ENCODE results near the gene ADGRF4. TPM values are rescaled to one million over a fixed set of nuclear protein-coding genes. Genes with fewer than 3 reads are reported as not detected.

ADGRF4 gene
- total RNA-seq, 1 donor from 2014 or later: not detected

GRCh38 chr6:47713200-47713599 lies 14.8 kb downstream of the ADGRF4 start:
- H3K27ac Mint-ChIP-seq (ENCODE audit: unreplicated experiment): no peak overlapping the region
- DNase-seq (ENCODE audit: low read depth, low spot score): no peak
- H3K9me3 Mint-ChIP-seq: no peaks in the 10 kb centered on the region
- no peaks in the 10 kb centered on the region for H3K4me1 Mint-ChIP-seq
- TF ChIP-seq CTCF (conservative IDR thresholded peaks at IDR 0.05): no peak
- H3K4me3 Mint-ChIP-seq: no peak overlapping the region
- no peaks in the 10 kb centered on the region for H3K36me3 Mint-ChIP-seq (ENCODE audit: low read depth)
- no peaks in the 10 kb centered on the region for H3K27me3 Mint-ChIP-seq (ENCODE audit: low read depth)

GRCh38 chr6:47714802-47715201 lies 16.4 kb downstream of the ADGRF4 start:
- Mint-ChIP-seq H3K36me3 (ENCODE audit: low read depth) (no peaks in the 10 kb centered on the region), H3K27ac (ENCODE audit: unreplicated experiment) (no peak overlapping the region), H3K4me3 (no peak overlapping the region), H3K27me3 (ENCODE audit: low read depth) (no peaks in the 10 kb centered on the region), H3K9me3 (peaks cover 4% of the 10 kb centered on the region), H3K4me1 (no peaks in the 10 kb centered on the region)
- no peak for DNase-seq (ENCODE audit: low read depth, low spot score)
- TF ChIP-seq CTCF (conservative IDR thresholded peaks at IDR 0.05): no peak

GRCh38 chr6:47715782-47716181 lies 17.4 kb downstream of the ADGRF4 start:
- no peak for DNase-seq (ENCODE audit: low read depth, low spot score)
- Mint-ChIP-seq H3K9me3 (peaks cover 8% of the 10 kb centered on the region), H3K27me3 (ENCODE audit: low read depth) (no peaks in the 10 kb centered on the region), H3K4me3 (no peak overlapping the region), H3K36me3 (ENCODE audit: low read depth) (no peaks in the 10 kb centered on the region), H3K27ac (ENCODE audit: unreplicated experiment) (no peak overlapping the region), H3K4me1 (no peaks in the 10 kb centered on the region)
- no peak for TF ChIP-seq CTCF (conservative IDR thresholded peaks at IDR 0.05)

- no peak overlapping the region for H3K4me3 Mint-ChIP-seq
- no peaks in the 10 kb centered on the region for H3K4me1 Mint-ChIP-seq
These were observed 17.8 kb downstream of the ADGRF4 start for GRCh38 chr6:47716207-47716606.

GRCh38 chr6:47718571-47718970 lies 20.2 kb downstream of the ADGRF4 start:
- TF ChIP-seq CTCF (conservative IDR thresholded peaks at IDR 0.05): no peak
- Mint-ChIP-seq H3K27ac (ENCODE audit: unreplicated experiment) (no peak overlapping the region), H3K4me1 (no peaks in the 10 kb centered on the region), H3K9me3 (peaks cover 8% of the 10 kb centered on the region), H3K27me3 (ENCODE audit: low read depth) (no peaks in the 10 kb centered on the region), H3K36me3 (ENCODE audit: low read depth) (no peaks in the 10 kb centered on the region), H3K4me3 (no peak overlapping the region)
- no peak for DNase-seq (ENCODE audit: low read depth, low spot score)

More at GRCh38 chr6:47716207-47716606, 17.8 kb downstream of the ADGRF4 start:
- TF ChIP-seq CTCF (conservative IDR thresholded peaks at IDR 0.05): no peak
- Mint-ChIP-seq H3K9me3 (peaks cover 8% of the 10 kb centered on the region), H3K27me3 (ENCODE audit: low read depth) (no peaks in the 10 kb centered on the region), H3K36me3 (ENCODE audit: low read depth) (no peaks in the 10 kb centered on the region), H3K27ac (ENCODE audit: unreplicated experiment) (no peak overlapping the region)
- no peak for DNase-seq (ENCODE audit: low read depth, low spot score)

- TF ChIP-seq CTCF (conservative IDR thresholded peaks at IDR 0.05): no peak
- no peaks in the 10 kb centered on the region for H3K4me1 Mint-ChIP-seq
- H3K27me3 Mint-ChIP-seq (ENCODE audit: low read depth): no peaks in the 10 kb centered on the region
- no peak overlapping the region for H3K27ac Mint-ChIP-seq (ENCODE audit: unreplicated experiment)
- peaks cover 8% of the 10 kb centered on the region for H3K9me3 Mint-ChIP-seq
- no peak for DNase-seq (ENCODE audit: low read depth, low spot score)
- H3K36me3 Mint-ChIP-seq (ENCODE audit: low read depth): no peaks in the 10 kb centered on the region
- H3K4me3 Mint-ChIP-seq: no peak overlapping the region
These were observed 22.8 kb downstream of the ADGRF4 start for GRCh38 chr6:47721189-47721588.

Data from neural crest cell (in vitro differentiated cells).